DOHH2 (cell line): ENCODE results near the gene HPSE2.

ENCODE experiments used
- H3F3A ChIP-seq: fragments of 200-600 bp; sonication (generic), shearing (Covaris generic); 2 replicates; pipeline ENCODE4 v1.6.0; 2016; ENCODE audit warnings: antibody characterized with exemption, mild to moderate bottlenecking; ENCODE audit not compliant: control insufficient read depth, insufficient read depth
- H3K27ac ChIP-seq: fragments of 200-600 bp; sonication (generic); 2 replicates; pipeline ENCODE4 v1.5.1; 2014; ENCODE audit warnings: low read depth, mild to moderate bottlenecking, low read length, moderate library complexity
- H3K27me3 ChIP-seq: fragments of 200-600 bp; sonication (generic); 2 replicates; pipeline ENCODE4 v1.6.1; 2014; ENCODE audit warnings: mild to moderate bottlenecking, low read length, mixed read lengths; ENCODE audit not compliant: control insufficient read depth
- H3K36me3 ChIP-seq: fragments of 200-600 bp; sonication (generic); 2 replicates; pipeline ENCODE4 v1.6.1; 2014; ENCODE audit warnings: mild to moderate bottlenecking, low read length, moderate library complexity, mixed read lengths; ENCODE audit not compliant: control insufficient read depth
- H3K4me1 ChIP-seq: fragments of 200-600 bp; sonication (generic); 2 replicates; pipeline ENCODE4 v1.6.1; 2014; ENCODE audit warnings: mild to moderate bottlenecking, low read length, mixed read lengths; ENCODE audit not compliant: control insufficient read depth
- H3K4me2 ChIP-seq: fragments of 200-600 bp; sonication (generic); 2 replicates; pipeline ENCODE4 v1.6.0; 2014; ENCODE audit warnings: mild to moderate bottlenecking, low read length, moderate library complexity
- H3K4me3 ChIP-seq: fragments of 200-600 bp; sonication (generic); 2 replicates; pipeline ENCODE4 v1.5.1; 2014; ENCODE audit warnings: mild to moderate bottlenecking, low read length, mixed read lengths
- H3K79me2 ChIP-seq: fragments of 200-600 bp; sonication (generic); 2 replicates; pipeline ENCODE4 v1.6.1; 2014; ENCODE audit warnings: mild to moderate bottlenecking, low read length, mixed read lengths; ENCODE audit not compliant: control insufficient read depth
- H3K9me2 ChIP-seq: fragments of 200-600 bp; sonication (generic); replicated peaks from 2 replicates; pipeline ENCODE4 v1.6.1; 2014; ENCODE audit warnings: mild to moderate bottlenecking, low read length, mixed read lengths; ENCODE audit not compliant: control insufficient read depth
- H3K9me3 ChIP-seq: fragments of 200-600 bp; sonication (generic); 2 replicates; pipeline ENCODE4 v1.6.1; 2014; ENCODE audit warnings: antibody characterized with exemption, low read length, mixed read lengths; ENCODE audit not compliant: control insufficient read depth, insufficient read depth
- H4K20me1 ChIP-seq: fragments of 200-600 bp; sonication (generic); 2 replicates; pipeline ENCODE4 v1.6.0; 2014; ENCODE audit warnings: low read depth, mild to moderate bottlenecking, antibody characterized with exemption, low read length, moderate library complexity; ENCODE audit not compliant: control insufficient read depth, insufficient read depth
- EZH2phosphoT487 ChIP-seq: fragments of 200-600 bp; sonication (generic); IDR thresholded peaks from 2 replicates; pipeline ENCODE4 v1.6.1; 2017; ENCODE audit warnings: borderline replicate concordance, mild to moderate bottlenecking, antibody characterized with exemption, low read length, moderate library complexity, mixed read lengths
- TF ChIP-seq, protein P1 (sequence below): fragments of 200-600 bp; sonication (generic); IDR thresholded peaks from one replicate; pipeline ENCODE4 v1.5.1; 2014; ENCODE audit warnings: antibody characterized with exemption, mild to moderate bottlenecking, low read depth, low read length; ENCODE audit not compliant: poor library complexity, severe bottlenecking

HPSE2 gene

GRCh38 chr10:98446661-98447221 lies 788.9 kb downstream of the HPSE2 start, which contains the start of gene HPS1:
Gene HPS1 (minus strand): TSS chr10:98446935. CDS start chr10:98443240, 3,695 bp downstream.
- H3K4me2 ChIP-seq = peak within 1 kb of the TSS; percentile 86

GRCh38 chr10:98446151-98446660 lies 789.4 kb downstream of the HPSE2 start:
- no peak for TF ChIP-seq EZH2phosphoT487
- TF ChIP-seq, protein P1, sequence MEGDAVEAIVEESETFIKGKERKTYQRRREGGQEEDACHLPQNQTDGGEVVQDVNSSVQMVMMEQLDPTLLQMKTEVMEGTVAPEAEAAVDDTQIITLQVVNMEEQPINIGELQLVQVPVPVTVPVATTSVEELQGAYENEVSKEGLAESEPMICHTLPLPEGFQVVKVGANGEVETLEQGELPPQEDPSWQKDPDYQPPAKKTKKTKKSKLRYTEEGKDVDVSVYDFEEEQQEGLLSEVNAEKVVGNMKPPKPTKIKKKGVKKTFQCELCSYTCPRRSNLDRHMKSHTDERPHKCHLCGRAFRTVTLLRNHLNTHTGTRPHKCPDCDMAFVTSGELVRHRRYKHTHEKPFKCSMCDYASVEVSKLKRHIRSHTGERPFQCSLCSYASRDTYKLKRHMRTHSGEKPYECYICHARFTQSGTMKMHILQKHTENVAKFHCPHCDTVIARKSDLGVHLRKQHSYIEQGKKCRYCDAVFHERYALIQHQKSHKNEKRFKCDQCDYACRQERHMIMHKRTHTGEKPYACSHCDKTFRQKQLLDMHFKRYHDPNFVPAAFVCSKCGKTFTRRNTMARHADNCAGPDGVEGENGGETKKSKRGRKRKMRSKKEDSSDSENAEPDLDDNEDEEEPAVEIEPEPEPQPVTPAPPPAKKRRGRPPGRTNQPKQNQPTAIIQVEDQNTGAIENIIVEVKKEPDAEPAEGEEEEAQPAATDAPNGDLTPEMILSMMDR = no peak
- peak overlapping the region; percentile 95 for H3K4me3 ChIP-seq
- peaks cover 6% of the 10 kb centered on the region; the same call in 1 of the 2 replicates for H3F3A ChIP-seq
- peaks cover 52% of the 10 kb centered on the region for H3K36me3 ChIP-seq
- H3K27me3 ChIP-seq = peaks cover 2% of the 10 kb centered on the region; the same call in 1 of the 2 replicates
- peaks cover 7% of the 10 kb centered on the region for H4K20me1 ChIP-seq
- no peaks in the 10 kb centered on the region for H3K9me2 ChIP-seq
- peak overlapping the region; percentile 68 for H3K27ac ChIP-seq
- H3K9me3 ChIP-seq = peaks cover 5% of the 10 kb centered on the region; the same call in 1 of the 2 replicates
- H3K4me1 ChIP-seq = peaks cover 27% of the 10 kb centered on the region
- H3K4me2 ChIP-seq = peak overlapping the region; percentile 86
- H3K79me2 ChIP-seq = peaks cover 39% of the 10 kb centered on the region

More at GRCh38 chr10:98446661-98447221, 788.9 kb downstream of the HPSE2 start, which contains the start of gene HPS1:
- Histone ChIP-seq H3K36me3 (peaks cover 46% of the 10 kb centered on the region), H3K4me1 (peaks cover 27% of the 10 kb centered on the region), H3K9me3 (peaks cover 5% of the 10 kb centered on the region; the same call in 1 of the 2 replicates), H3F3A (peaks cover 6% of the 10 kb centered on the region; the same call in 1 of the 2 replicates), H3K27me3 (peaks cover 2% of the 10 kb centered on the region; the same call in 1 of the 2 replicates), H4K20me1 (peaks cover 7% of the 10 kb centered on the region), H3K79me2 (peaks cover 39% of the 10 kb centered on the region), H3K9me2 (no peaks in the 10 kb centered on the region), H3K4me3 (peak within 1 kb of the TSS; percentile 95), H3K27ac (peak within 1 kb of the TSS; percentile 68)
- TF ChIP-seq, protein P1 = no peak
- no peak for TF ChIP-seq EZH2phosphoT487

DNA sequence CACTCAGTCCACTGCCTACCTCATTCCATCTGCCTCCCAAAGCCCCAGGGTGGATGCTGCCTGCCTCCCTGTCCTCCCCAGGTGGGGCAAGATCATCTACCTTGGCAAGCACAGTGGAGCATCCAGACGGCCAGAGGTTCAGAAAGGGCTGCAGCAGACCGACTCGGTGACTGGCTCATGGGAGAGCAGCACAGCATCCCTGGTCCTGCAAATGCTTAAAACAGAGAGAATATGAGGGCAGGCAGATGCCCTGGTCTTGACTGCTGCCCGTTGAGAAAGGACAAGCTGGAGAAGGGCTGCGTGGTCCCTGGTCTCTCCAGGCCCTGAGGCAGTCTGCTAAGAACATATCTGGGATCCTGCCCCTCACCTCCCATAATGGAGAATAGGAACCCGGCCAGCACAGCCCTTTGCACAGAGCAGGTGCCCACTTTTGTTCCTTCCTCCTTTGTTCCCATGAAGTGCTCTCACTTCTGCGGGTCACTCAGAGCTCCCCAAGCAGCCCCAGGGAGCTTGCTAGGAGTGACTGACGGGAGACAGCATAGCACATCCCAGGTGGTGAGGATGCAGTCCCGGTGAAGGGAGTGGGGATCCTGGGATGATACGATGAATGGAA lies 790.3 kb downstream of the HPSE2 start:
- peaks cover 6% of the 10 kb centered on the region; the same call in 1 of the 2 replicates for H3F3A ChIP-seq
- H3K4me2 ChIP-seq = peak overlapping the region; percentile 86
- H3K4me3 ChIP-seq = peak overlapping the region; percentile 95
- peaks cover 7% of the 10 kb centered on the region for H4K20me1 ChIP-seq
- H3K79me2 ChIP-seq = peaks cover 39% of the 10 kb centered on the region
- TF ChIP-seq, protein P1 = no peak
- TF ChIP-seq EZH2phosphoT487 = no peak
- H3K9me3 ChIP-seq = peaks cover 5% of the 10 kb centered on the region; the same call in 1 of the 2 replicates
- peaks cover 27% of the 10 kb centered on the region for H3K4me1 ChIP-seq
- no peak overlapping the region for H3K27ac ChIP-seq
- no peaks in the 10 kb centered on the region; the same call in 1 of the 2 replicates for H3K27me3 ChIP-seq
- H3K36me3 ChIP-seq = peaks cover 59% of the 10 kb centered on the region
- H3K9me2 ChIP-seq = no peaks in the 10 kb centered on the region
